ENCODE data around the gene ADAMTS16.

GRCh38 chr5:5178580-5178979 lies 38.5 kb downstream of the ADAMTS16 start:
- TF ChIP-seq CTCF (IDR thresholded peaks at IDR 0.05 in 8 of 11, conservative IDR thresholded peaks at IDR 0.05 in 3 of 11), result no peak
- TF ChIP-seq POLR2A (IDR thresholded peaks at IDR 0.05), result no peak
- no peak for TF ChIP-seq POLR2AphosphoS5 (IDR thresholded peaks at IDR 0.05)
